Mesenchymal stem cell (in vitro differentiated cells and primary cell): Measurements from ENCODE around the gene TRIP13.

Experiments used
- DNase-seq: peaks from one replicate; pipeline ENCODE4 v3.0.0-alpha.2; 2013
- H2AFZ ChIP-seq: one replicate; pipeline ENCODE4 v1.6.1; 2013; ENCODE audit warnings: low read depth, mild to moderate bottlenecking, control low read depth, inconsistent platforms, low read length, moderate library complexity
- H2AK5ac ChIP-seq: 2 replicates; pipeline ENCODE4 v1.6.1; 2013; ENCODE audit warnings: low read length, moderate library complexity, mild to moderate bottlenecking, inconsistent platforms; ENCODE audit not compliant: severe bottlenecking
- H2BK120ac ChIP-seq: one replicate; pipeline ENCODE4 v1.6.1; 2013; ENCODE audit warnings: low read depth, mild to moderate bottlenecking, inconsistent platforms, low read length, moderate library complexity
- H2BK12ac ChIP-seq, 2 experiments: one replicate each; pipeline ENCODE4 v1.6.1; 2013; ENCODE audit warnings: inconsistent platforms in 2 of 2, low read length in 2 of 2, mild to moderate bottlenecking in 2 of 2, moderate library complexity in 2 of 2, control low read depth in 1 of 2
- H2BK15ac ChIP-seq: one replicate; pipeline ENCODE4 v1.6.1; 2013; ENCODE audit warnings: mild to moderate bottlenecking, low read depth, inconsistent platforms; ENCODE audit not compliant: poor library complexity, severe bottlenecking
- H2BK5ac ChIP-seq: 2 replicates; pipeline ENCODE4 v1.6.1; 2013; ENCODE audit warnings: low read depth, mild to moderate bottlenecking, low read length, control low read depth, inconsistent platforms; ENCODE audit not compliant: poor library complexity, severe bottlenecking
- H3K14ac ChIP-seq, 2 experiments: one replicate each; pipeline ENCODE4 v1.6.1; 2013; ENCODE audit warnings: inconsistent platforms in 2 of 2, low read length in 2 of 2, control low read depth in 1 of 2, mild to moderate bottlenecking in 1 of 2, moderate library complexity in 1 of 2
- H3K18ac ChIP-seq, 2 experiments: one replicate each; pipeline ENCODE4 v1.6.1; 2013; ENCODE audit warnings: inconsistent platforms in 2 of 2, low read length in 2 of 2, control low read depth in 1 of 2, low read depth in 1 of 2, mild to moderate bottlenecking in 1 of 2
- H3K23ac ChIP-seq, 2 experiments: one replicate each; pipeline ENCODE4 v1.6.1; 2013; ENCODE audit warnings: inconsistent platforms in 2 of 2, low read length in 2 of 2, mild to moderate bottlenecking in 2 of 2, moderate library complexity in 2 of 2, control low read depth in 1 of 2
- H3K27ac ChIP-seq: 2 replicates; pipeline ENCODE4 v1.5.1; 2013; ENCODE audit warnings: mild to moderate bottlenecking, moderate library complexity, low read length, control low read depth, inconsistent platforms; ENCODE audit not compliant: poor library complexity, severe bottlenecking
- H3K27me3 ChIP-seq, 2 experiments: 2 replicates each; pipeline versions ENCODE4 v1.6.1 to v1.7.0; 2013; ENCODE audit warnings: low read length in 2 of 2, mild to moderate bottlenecking in 2 of 2, moderate library complexity in 2 of 2, control low read depth in 1 of 2, inconsistent platforms in 1 of 2; ENCODE audit not compliant: control insufficient read depth in 1 of 2, insufficient read depth in 1 of 2
- H3K36me3 ChIP-seq, 2 experiments: 2 replicates each; pipeline versions ENCODE4 v1.6.1 to v1.7.0; 2013; ENCODE audit warnings: low read length in 2 of 2, control low read depth in 1 of 2, inconsistent platforms in 1 of 2, low read depth in 1 of 2, mild to moderate bottlenecking in 1 of 2; ENCODE audit not compliant: insufficient read depth in 2 of 2, control insufficient read depth in 1 of 2
- H3K4ac ChIP-seq, 2 experiments: one replicate each; pipeline ENCODE4 v1.6.1; 2013; ENCODE audit warnings: inconsistent platforms in 2 of 2, low read length in 2 of 2, mild to moderate bottlenecking in 2 of 2, moderate library complexity in 2 of 2, control low read depth in 1 of 2, low read depth in 1 of 2
- H3K4me1 ChIP-seq: 2 replicates; pipeline ENCODE4 v1.6.1; 2013; ENCODE audit warnings: low read depth, low read length, control low read depth; ENCODE audit not compliant: control insufficient read depth, insufficient read depth
- H3K4me2 ChIP-seq: 2 replicates; pipeline ENCODE4 v1.6.1; 2013; ENCODE audit warnings: low read length, mild to moderate bottlenecking, inconsistent platforms; ENCODE audit not compliant: poor library complexity, severe bottlenecking
- H3K4me3 ChIP-seq, 2 experiments: 2 replicates each; pipeline versions ENCODE4 v1.5.1 to v1.7.0; 2013; ENCODE audit warnings: low read length in 2 of 2, mild to moderate bottlenecking in 2 of 2, control low read depth in 1 of 2, low read depth in 1 of 2; ENCODE audit not compliant: insufficient read depth in 1 of 2
- H3K79me1 ChIP-seq: replicated peaks from 2 replicates; pipeline ENCODE4 v1.6.1; 2013; ENCODE audit warnings: mild to moderate bottlenecking, control low read depth, low read length, inconsistent platforms; ENCODE audit not compliant: poor library complexity, severe bottlenecking
- H3K9ac ChIP-seq: 2 replicates; pipeline ENCODE4 v1.7.0; 2013; ENCODE audit warnings: mild to moderate bottlenecking, low read length, moderate library complexity
- H3K9me3 ChIP-seq: 2 replicates; pipeline ENCODE4 v1.7.0; 2013; ENCODE audit warnings: mild to moderate bottlenecking, low read length; ENCODE audit not compliant: control insufficient read depth
- H4K8ac ChIP-seq: one replicate; pipeline ENCODE4 v1.6.1; 2013; ENCODE audit warnings: inconsistent platforms, mild to moderate bottlenecking, low read length, moderate library complexity
- H4K91ac ChIP-seq: one replicate; pipeline ENCODE4 v1.6.1; 2013; ENCODE audit warnings: mild to moderate bottlenecking, low read length, inconsistent platforms
- WGBS: methylation state at CpG from one replicate; pipeline ENCODE4 v1.1.7; 2013; ENCODE audit warnings: mixed read lengths; 5-methylcytosine and 5-hydroxymethylcytosine counted together

The TRIP13 gene

DNA sequence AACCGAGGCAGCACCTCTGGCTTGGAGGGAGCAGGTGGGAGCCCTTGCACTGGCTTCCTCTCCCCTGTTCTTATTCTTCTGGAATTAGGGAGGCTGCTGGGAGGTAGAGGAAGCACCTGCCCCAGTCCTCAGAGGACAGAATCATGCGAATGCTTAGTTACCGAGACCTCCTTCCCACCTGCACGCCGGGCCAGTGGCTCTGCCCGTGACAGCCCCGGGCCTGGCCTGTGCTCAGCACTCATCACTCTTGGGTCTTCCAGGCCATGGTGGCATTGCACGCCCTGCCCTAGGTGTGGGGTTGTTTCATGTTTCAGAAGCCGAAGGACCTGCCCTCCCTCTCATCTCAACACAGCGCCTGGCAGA is 70.6 kb downstream of the TRIP13 start:
- Histone ChIP-seq H3K9ac (no peak overlapping the region), H4K91ac (peak overlapping the region; percentile 70), H3K4me3 (peak overlapping the region in 1 of 2 experiments; percentile 7), H3K4me2 (no peak overlapping the region), H2AK5ac (no peak overlapping the region), H3K27ac (no peak overlapping the region), H3K36me3 (no peaks in the 10 kb centered on the region), H2BK15ac (peak overlapping the region; percentile 0), H4K8ac (peak overlapping the region; percentile 66), H3K4me1 (peaks cover 2% of the 10 kb centered on the region), H2BK12ac (peak overlapping the region; percentile 79 to 87), H2AFZ (no peak overlapping the region), H2BK120ac (peak overlapping the region; percentile 71), H2BK5ac (no peak overlapping the region), H3K23ac (no peak overlapping the region), H3K79me1 (no peaks in the 10 kb centered on the region), H3K14ac (peak overlapping the region in 1 of 2 experiments; percentile 68), H3K9me3 (no peaks in the 10 kb centered on the region), H3K18ac (peak overlapping the region; percentile 72 to 83), H3K4ac (peak overlapping the region; percentile 24 to 40), H3K27me3 (peaks cover 77 to 84% of the 10 kb centered on the region in 2 experiments)
- no peak for DNase-seq
- 90% methylated on average over 10 of the region's 10 CpGs for WGBS

DNA sequence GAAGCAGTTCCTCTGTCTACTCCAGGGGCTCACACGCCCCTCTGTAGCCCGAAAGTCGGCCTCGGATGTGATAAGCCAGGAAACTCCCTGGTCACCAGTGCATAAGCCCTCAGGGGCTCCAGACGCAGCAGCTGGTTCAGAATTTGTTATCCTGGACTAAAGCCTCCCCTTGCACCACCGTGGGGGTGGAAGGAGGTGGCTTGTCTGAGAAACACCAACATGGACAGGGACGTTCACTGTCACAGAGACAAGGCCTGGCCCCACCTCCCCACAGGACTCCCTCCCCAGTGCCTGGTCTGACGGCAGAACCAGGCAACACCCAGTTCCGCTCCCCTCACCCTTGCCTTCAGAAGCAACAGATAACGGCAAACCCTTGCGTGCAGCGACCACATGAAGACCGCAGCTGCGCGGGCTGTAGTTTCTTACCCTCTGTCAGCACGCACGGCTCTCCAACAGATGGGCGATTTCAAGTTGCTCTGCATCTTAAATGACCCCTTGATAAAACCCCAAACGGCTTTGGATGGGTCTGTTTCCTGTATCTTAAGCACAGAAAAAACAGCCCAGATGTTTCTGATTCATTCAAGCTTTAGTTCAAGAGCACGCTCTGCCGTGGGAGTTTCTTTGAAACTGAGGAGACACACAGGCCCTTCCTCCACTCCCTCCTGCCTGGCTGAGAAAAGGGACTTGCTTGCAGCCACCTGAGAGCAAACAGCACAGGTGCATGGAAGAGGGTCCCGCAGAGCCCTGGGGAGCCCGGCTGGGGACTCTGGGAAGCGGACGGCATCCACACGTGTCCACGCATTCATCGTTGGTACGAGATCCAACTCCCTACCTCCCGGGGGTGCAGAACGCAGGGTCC is 71.2 kb downstream of the TRIP13 start:
- Histone ChIP-seq H2BK15ac (no peak overlapping the region), H3K23ac (no peak overlapping the region), H3K4me3 (peak overlapping the region in 1 of 2 experiments; percentile 59), H3K4ac (peak overlapping the region in 1 of 2 experiments; percentile 40), H2BK5ac (no peak overlapping the region), H2AK5ac (no peak overlapping the region), H3K36me3 (no peaks in the 10 kb centered on the region), H3K79me1 (no peaks in the 10 kb centered on the region), H3K9me3 (no peaks in the 10 kb centered on the region), H4K91ac (peak overlapping the region; percentile 70), H3K18ac (peak overlapping the region; percentile 66 to 72), H4K8ac (peak overlapping the region; percentile 5), H3K27ac (no peak overlapping the region), H2BK12ac (peak overlapping the region; percentile 79 to 87), H3K27me3 (peaks cover 79 to 90% of the 10 kb centered on the region in 2 experiments), H2AFZ (peak overlapping the region; percentile 18), H3K9ac (peak overlapping the region; percentile 36), H3K4me1 (peaks cover 2% of the 10 kb centered on the region), H3K4me2 (no peak overlapping the region), H3K14ac (peak overlapping the region in 1 of 2 experiments; percentile 19), H2BK120ac (no peak overlapping the region)
- 57% methylated on average over 31 of the region's 31 CpGs for WGBS
- peak; percentile 93 for DNase-seq

DNA sequence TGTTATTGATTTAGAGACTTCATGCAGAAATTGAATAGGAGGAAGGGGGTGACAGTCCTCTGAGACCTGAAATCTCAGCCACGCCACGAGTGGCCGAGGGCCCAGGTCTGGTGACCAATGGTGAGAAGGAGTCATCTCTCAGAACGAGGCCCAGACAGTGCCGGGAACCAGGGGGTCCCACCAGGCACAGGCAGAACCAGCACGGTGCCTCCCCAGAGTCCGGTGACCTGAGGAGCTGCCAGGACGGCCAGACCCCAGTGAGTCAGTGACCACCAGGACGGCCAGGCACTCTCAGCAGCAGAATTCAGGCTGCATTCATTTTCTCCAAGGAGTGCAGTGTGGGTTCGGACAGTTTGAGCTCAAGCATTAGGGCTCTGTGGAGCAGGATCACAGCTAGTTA is 72.1 kb downstream of the TRIP13 start:
- Histone ChIP-seq H3K79me1 (no peaks in the 10 kb centered on the region), H2BK15ac (peak overlapping the region; percentile 19), H3K23ac (no peak overlapping the region), H4K91ac (peak overlapping the region; percentile 2), H3K4me3 (peak overlapping the region in 1 of 2 experiments; percentile 59), H2BK120ac (no peak overlapping the region), H4K8ac (no peak overlapping the region), H3K9me3 (no peaks in the 10 kb centered on the region), H3K36me3 (no peaks in the 10 kb centered on the region), H3K4me1 (peaks cover 2% of the 10 kb centered on the region), H3K14ac (no peak overlapping the region), H2AFZ (no peak overlapping the region), H2BK12ac (peak overlapping the region in 1 of 2 experiments; percentile 23), H3K18ac (peak overlapping the region in 1 of 2 experiments; percentile 13), H2BK5ac (no peak overlapping the region), H3K27ac (no peak overlapping the region), H3K27me3 (peaks cover 84 to 94% of the 10 kb centered on the region in 2 experiments), H3K4ac (no peak overlapping the region), H2AK5ac (no peak overlapping the region), H3K9ac (no peak overlapping the region), H3K4me2 (no peak overlapping the region)
- 75% methylated on average over 10 of the region's 10 CpGs for WGBS
- peak; percentile 46 for DNase-seq

DNA sequence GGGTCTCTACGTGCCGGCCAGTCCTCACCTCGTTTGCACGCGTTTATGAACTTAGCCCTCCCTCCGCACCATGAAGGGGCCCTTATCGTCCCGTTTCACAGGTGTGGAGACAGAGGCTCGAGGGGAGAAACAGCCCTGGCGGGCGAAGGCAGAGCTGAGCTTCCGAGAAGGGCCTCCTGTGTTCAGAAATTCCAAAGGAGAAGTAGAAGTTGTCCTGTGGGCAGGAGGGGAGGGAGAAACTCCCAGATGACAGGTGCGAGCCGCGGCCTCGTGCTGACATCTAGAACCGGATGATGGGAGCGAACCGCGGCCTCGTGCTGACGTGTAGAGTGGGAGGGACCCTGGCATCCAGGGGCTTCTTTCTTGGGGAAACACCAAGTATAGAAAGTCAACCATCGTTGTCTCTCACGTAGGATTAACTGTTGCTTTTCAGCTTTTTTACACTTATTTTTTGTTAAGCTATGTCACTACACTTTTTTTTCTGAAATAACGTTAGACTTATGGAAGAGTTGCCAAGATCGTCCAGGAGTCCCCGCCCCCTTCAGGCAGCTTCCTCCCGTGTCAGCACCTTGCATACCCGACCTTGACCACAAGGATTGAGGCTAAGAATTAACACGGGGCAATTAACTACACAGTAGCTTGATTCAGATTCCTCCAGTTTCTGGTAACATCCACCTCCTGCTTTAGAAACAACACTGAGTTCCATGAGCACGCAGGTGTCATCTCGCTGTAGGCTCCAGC is 73.1 kb downstream of the TRIP13 start:
- no peak overlapping the region for H2AFZ ChIP-seq
- no peak overlapping the region for H3K23ac ChIP-seq
- no peak overlapping the region for H3K4ac ChIP-seq
- 93% methylated on average over 32 of the region's 32 CpGs for WGBS
- H2BK5ac ChIP-seq, result no peak overlapping the region
- peaks cover 2% of the 10 kb centered on the region for H3K4me1 ChIP-seq
- H3K36me3 ChIP-seq, result no peaks in the 10 kb centered on the region
- no peak overlapping the region for H3K27ac ChIP-seq
- peak overlapping the region; percentile 15 for H2BK15ac ChIP-seq
- H3K27me3 ChIP-seq, result peaks cover 87 to 91% of the 10 kb centered on the region in 2 experiments
- no peak for DNase-seq
- H4K8ac ChIP-seq, result no peak overlapping the region
- H3K18ac ChIP-seq, result no peak overlapping the region
- no peak overlapping the region for H3K14ac ChIP-seq
- H3K4me3 ChIP-seq, result no peak overlapping the region
- no peak overlapping the region for H3K9ac ChIP-seq
- H2AK5ac ChIP-seq, result no peak overlapping the region
- no peak overlapping the region for H2BK120ac ChIP-seq
- H2BK12ac ChIP-seq, result no peak overlapping the region
- H4K91ac ChIP-seq, result no peak overlapping the region
- no peak overlapping the region for H3K4me2 ChIP-seq
- H3K9me3 ChIP-seq, result no peaks in the 10 kb centered on the region
- no peaks in the 10 kb centered on the region for H3K79me1 ChIP-seq
